ENCODE results near the gene CHD6.
A peak's percentile ranks its signal among the peaks of the same experiment; 100 is the strongest.

DNA sequence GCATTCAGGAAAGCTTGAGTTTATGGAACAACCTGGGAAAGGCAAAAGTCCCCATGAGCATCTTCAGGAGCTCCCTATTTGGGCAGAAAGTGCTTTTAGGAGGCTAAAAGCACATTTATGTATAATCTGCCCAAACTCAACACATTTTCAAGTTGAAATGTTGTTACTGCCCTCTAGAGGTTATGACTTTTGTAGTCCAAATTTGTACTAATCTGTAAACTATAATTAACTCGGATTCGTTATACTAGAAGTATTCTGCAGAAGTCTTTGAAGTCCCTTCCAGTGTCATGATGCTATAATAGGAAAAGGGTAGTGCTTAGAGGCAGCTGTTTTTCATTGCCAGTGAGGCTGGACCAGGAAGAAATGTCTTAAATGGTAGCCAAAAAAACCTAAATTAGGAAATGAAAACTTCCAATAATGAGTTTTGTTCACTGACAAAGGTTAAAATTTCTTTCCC lies 206.8 kb downstream of the CHD6 start:
- TF ChIP-seq CTCF (conservative IDR thresholded peaks at IDR 0.05; ENCODE audit: low read length) (peak; percentile 80), EZH2phosphoT487 (IDR thresholded peaks at IDR 0.05; ENCODE audit: borderline replicate concordance, low read depth, low read length) (no peak)

Data from OCI-LY7 (cell line).